Activated T-helper 1 cell treated with anti-CD3 and anti-CD28 coated beads, Interleukin-12 subunit alpha, Interleukin-12 subunit beta, Interleukin-2, Interleukin-4 antibody, amounts not matched to agents 30 ng/mL and 10 ng/mL and 1 ng/mL, durations not matched to agents 14 hours and 24 hours and 36 hours (primary cell): ENCODE results near the gene PLPPR2. TPM values are rescaled to one million over a fixed set of nuclear protein-coding genes. Genes with fewer than 3 reads are reported as not detected.
"Not testable (repeated sequence)": the region's sequence is repeated elsewhere in the genome, so short reads cannot be mapped to it uniquely, and the experiment has no call there.

ENCODE experiments used
- DNase-seq: peaks from one replicate; pipeline ENCODE4 v3.0.0; 2021; ENCODE audit warnings: low spot score
- H3K27ac Mint-ChIP-seq: one replicate; pipeline ENCODE4 v1.8.0; 2021; ENCODE audit warnings: mild to moderate bottlenecking, mixed read lengths
- H3K27me3 Mint-ChIP-seq: one replicate; pipeline ENCODE4 v1.8.0; 2022; ENCODE audit warnings: mild to moderate bottlenecking, moderate library complexity, mixed read lengths; ENCODE audit not compliant: insufficient read depth
- H3K36me3 Mint-ChIP-seq: one replicate; pipeline ENCODE4 v1.8.0; 2021; ENCODE audit warnings: low read depth, mixed read lengths
- H3K4me1 Mint-ChIP-seq: one replicate; pipeline ENCODE4 v1.8.0; 2021; ENCODE audit warnings: low read depth, mixed read lengths
- H3K4me3 Mint-ChIP-seq: one replicate; pipeline ENCODE4 v1.8.0; 2021; ENCODE audit warnings: mild to moderate bottlenecking, moderate library complexity, mixed read lengths
- H3K9me3 Mint-ChIP-seq: one replicate; pipeline ENCODE4 v1.8.0; 2021; ENCODE audit warnings: mixed read lengths
- intact Hi-C: fragments of 100-400 bp; cut with micrococcal nuclease; formaldehyde crosslinking; loops from one replicate; pipeline ENCODE4 v1.15.1; 2024
- total RNA-seq: library from RNA; stranded (reverse); gene quantifications from 2 replicates; pipeline ENCODE4 v1.2.3, GENCODE V29; 2022

PLPPR2 gene
- total RNA-seq, 1 donor from 2014 or later: 2.0 TPM

DNA sequence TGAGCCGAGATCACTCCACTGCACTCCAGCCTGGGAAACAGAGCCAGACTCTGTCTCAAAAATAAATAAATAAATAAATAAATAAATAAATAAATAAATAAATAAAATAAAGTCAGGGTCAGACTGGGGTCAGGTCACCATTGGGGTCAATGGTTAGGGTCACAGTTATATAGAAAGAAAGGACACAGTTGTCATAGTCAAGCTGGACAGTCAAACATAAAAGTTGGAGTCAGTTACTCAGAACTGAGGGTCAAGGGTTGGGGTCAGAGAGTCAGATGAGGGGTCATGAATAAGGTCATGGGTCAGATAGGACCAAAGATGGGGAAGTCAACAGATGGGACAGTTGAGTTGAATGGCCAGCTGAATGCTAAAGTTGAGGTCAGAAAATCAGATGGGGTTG lies 45.6 kb downstream of the PLPPR2 start:
- no peak for DNase-seq
- peaks cover 6% of the 10 kb centered on the region for H3K27me3 Mint-ChIP-seq
- H3K27ac Mint-ChIP-seq: no peak overlapping the region
- intact Hi-C loops: no loop called here
- H3K4me3 Mint-ChIP-seq: no peak overlapping the region
- H3K4me1 Mint-ChIP-seq: no peaks in the 10 kb centered on the region
- no peaks in the 10 kb centered on the region for H3K36me3 Mint-ChIP-seq
- H3K9me3 Mint-ChIP-seq: no peaks in the 10 kb centered on the region

DNA sequence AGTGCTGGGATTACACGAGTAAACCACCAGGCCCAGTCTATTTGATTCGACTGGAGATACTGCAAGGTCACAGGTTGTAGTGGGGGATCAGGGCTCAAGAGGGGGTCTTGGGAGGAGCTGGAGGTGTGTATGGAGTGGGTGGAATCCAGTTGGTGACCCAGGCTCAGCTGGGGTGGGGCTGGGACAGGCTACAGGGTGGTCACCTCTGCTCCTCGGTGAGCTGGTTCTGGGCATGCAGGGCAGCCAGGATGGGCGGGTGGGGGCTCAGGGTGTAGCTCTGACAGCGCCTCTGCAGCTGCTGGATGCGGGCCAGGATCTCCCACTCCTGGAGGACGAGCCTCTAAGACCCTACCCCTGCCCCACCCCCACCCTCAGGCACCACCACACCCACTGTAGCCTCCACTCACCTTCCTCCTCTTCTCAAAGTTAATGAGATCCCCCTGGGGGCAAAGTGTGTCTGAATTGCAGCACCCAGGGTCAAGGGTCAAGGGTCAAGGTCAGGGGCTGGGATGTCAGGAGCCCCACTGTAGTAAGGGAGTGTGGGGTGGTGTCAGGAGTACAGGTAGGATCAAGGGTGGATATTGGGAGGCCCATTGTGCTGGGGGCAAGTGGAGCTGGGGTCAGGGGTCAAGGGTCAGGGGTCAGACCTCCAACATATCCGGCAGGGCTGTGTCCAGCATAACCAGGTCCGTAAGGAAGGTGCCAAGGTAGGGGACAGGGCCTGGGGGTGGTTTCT lies 46.7 kb downstream of the PLPPR2 start:
- no peaks in the 10 kb centered on the region for H3K36me3 Mint-ChIP-seq
- peaks cover 10% of the 10 kb centered on the region for H3K27me3 Mint-ChIP-seq
- H3K4me1 Mint-ChIP-seq: no peaks in the 10 kb centered on the region
- no peak for DNase-seq
- no peaks in the 10 kb centered on the region for H3K9me3 Mint-ChIP-seq
- H3K27ac Mint-ChIP-seq: no peak overlapping the region
- intact Hi-C loops: no loop called here
- no peak overlapping the region for H3K4me3 Mint-ChIP-seq

GRCh38 chr19:11404588-11405222 lies 49.5 kb downstream of the PLPPR2 start:
- no peak for DNase-seq
- Mint-ChIP-seq H3K9me3 (no peaks in the 10 kb centered on the region), H3K4me3 (no peak overlapping the region), H3K27me3 (peaks cover 15% of the 10 kb centered on the region), H3K36me3 (no peaks in the 10 kb centered on the region), H3K27ac (no peak overlapping the region), H3K4me1 (no peaks in the 10 kb centered on the region)
- intact Hi-C loops: no loop called here

DNA sequence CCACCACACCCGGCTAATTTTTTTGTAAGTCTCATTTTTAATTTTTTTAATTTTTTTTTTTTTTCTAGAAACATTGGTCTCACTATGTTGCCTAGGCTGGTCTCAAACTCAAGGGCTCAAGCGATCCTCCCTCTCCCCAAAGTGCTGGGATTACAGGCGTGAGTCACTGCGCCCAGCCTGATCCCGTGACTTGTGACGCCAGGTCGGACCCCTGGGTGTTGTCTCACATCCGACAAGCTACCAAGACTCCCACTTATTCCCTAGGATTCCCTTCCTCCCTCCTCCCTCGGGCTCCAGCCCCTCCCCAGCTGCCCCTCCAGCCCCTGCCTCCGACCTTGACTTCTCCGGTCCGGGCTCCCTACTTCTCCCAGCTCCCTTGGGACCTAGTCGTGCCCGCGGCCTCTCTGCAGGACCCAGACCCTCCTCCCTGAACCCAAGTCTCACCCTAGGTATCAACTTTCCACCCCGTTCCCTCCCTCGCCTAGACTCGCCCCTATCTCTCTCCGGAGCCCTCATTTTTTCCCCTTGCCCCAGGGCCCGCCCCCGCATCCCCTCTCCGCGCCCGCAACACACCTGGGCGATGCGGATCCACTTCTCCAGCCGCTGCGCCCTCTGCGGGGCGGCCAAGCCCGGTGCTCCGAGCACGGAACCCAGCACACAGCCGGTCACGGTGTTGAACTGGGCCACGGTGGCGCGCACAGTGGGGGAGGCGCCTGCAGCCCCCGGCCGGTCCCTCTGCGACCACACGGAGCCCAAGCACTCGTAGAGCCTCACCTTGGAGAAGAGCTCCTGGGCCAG lies 50.8 kb downstream of the PLPPR2 start:
- no peak overlapping the region for H3K27ac Mint-ChIP-seq
- H3K4me1 Mint-ChIP-seq: no peaks in the 10 kb centered on the region
- H3K9me3 Mint-ChIP-seq: no peaks in the 10 kb centered on the region
- intact Hi-C loops: no loop called here
- H3K27me3 Mint-ChIP-seq: peaks cover 15% of the 10 kb centered on the region
- no peak overlapping the region for H3K4me3 Mint-ChIP-seq
- no peak for DNase-seq
- no peaks in the 10 kb centered on the region for H3K36me3 Mint-ChIP-seq

DNA sequence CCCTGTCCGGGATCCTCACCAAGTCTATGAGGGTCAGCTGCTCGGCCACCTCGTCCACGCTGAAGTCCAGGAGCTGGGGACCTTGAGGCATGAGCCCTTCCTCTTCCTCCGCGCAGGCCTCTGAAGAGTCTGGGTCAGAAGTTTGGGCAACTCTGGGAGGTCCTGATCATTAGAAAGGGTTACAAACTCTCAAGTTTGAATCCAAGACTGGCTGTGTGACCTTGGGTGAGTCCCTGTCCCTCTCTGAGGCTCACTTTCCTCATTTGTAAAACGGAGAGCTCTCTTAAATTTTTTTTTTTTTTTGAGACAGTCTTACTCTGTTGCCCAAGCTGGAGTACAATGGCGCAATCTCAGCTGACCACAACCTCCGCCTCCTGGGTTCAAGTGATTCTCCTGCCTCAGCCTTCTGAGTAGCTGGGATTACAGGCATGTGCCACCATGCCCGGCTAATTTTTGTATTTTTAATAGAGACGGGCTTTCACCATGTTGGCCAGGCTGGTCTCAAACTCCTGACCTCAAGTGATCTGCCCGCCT lies 51.5 kb downstream of the PLPPR2 start:
- H3K27me3 Mint-ChIP-seq: peaks cover 15% of the 10 kb centered on the region
- H3K4me1 Mint-ChIP-seq, intact Hi-C loops, H3K27ac Mint-ChIP-seq, H3K9me3 Mint-ChIP-seq, H3K36me3 Mint-ChIP-seq, H3K4me3 Mint-ChIP-seq, DNase-seq: not testable (repeated sequence)

DNA sequence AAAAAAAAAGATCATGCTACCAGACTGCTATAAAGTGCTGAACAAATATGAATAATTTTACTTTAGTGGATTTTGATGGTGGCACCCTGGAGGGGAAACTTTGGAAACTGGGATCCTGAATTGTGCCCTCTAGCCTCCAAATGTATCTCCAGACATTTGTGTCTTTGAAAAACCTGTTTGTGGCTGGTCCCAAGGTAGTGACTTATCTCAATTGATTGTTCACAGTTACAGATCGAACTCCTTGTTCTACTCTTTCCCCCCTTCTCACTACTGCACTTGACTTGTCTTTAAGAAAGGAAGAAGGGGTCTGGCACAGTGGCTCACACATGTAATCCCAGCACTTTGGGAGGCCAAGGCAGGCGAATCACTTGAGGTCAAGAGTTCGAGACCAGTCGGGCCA lies 53.4 kb downstream of the PLPPR2 start:
- Mint-ChIP-seq H3K4me1 (no peaks in the 10 kb centered on the region), H3K9me3 (no peaks in the 10 kb centered on the region), H3K4me3 (no peak overlapping the region), H3K27ac (no peak overlapping the region), H3K27me3 (peaks cover 15% of the 10 kb centered on the region), H3K36me3 (no peaks in the 10 kb centered on the region)
- intact Hi-C loops: no loop called here
- no peak for DNase-seq

DNA sequence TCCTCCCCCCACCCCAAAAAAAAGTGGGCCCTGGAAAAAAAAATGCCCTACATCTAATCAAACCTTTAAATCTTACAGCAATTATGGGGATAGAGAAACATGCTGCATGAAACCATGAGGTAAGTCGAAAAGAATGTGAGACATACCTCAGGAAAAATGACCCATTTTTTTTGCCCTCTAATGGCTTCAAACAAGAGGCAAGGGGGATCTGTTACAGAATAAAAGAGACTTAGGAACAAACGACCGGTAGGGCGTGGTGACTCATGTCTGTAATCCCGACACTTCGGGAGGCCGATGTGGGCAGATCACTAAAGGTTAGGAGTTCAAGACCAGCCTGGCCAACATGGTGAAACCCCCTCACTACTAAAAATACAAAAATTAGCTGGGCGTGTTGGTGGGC lies 55.5 kb downstream of the PLPPR2 start:
- no peak overlapping the region for H3K27ac Mint-ChIP-seq
- no peaks in the 10 kb centered on the region for H3K9me3 Mint-ChIP-seq
- no peaks in the 10 kb centered on the region for H3K36me3 Mint-ChIP-seq
- H3K4me1 Mint-ChIP-seq: no peaks in the 10 kb centered on the region
- intact Hi-C loops: no loop called here
- peaks cover 17% of the 10 kb centered on the region for H3K27me3 Mint-ChIP-seq
- DNase-seq: no peak
- H3K4me3 Mint-ChIP-seq: no peak overlapping the region

- no peaks in the 10 kb centered on the region for H3K9me3 Mint-ChIP-seq
- H3K4me1 Mint-ChIP-seq: no peaks in the 10 kb centered on the region
- no peaks in the 10 kb centered on the region for H3K36me3 Mint-ChIP-seq
- DNase-seq: no peak
- H3K27me3 Mint-ChIP-seq: peaks cover 30% of the 10 kb centered on the region
- H3K4me3 Mint-ChIP-seq: no peak overlapping the region
- intact Hi-C loops: no loop called here
- no peak overlapping the region for H3K27ac Mint-ChIP-seq
These were observed 59.3 kb downstream of the PLPPR2 start for GRCh38 chr19:11414544-11414943.

Other genes with a start within 250 kb of the PLPPR2 start
- 30.3 and 30.4 TPM in 2 replicates for gene SPC24, start 199.7 kb upstream of the PLPPR2 start, total RNA-seq
- 2.7 and 3.9 TPM in 2 replicates for gene KANK2, start 157.9 kb upstream of the PLPPR2 start, total RNA-seq
- gene ANGPTL8, start 115.8 kb upstream of the PLPPR2 start, total RNA-seq: not detected in 2 replicates
- 1.1 and 1.2 TPM in 2 replicates for gene DOCK6, start 92.9 kb upstream of the PLPPR2 start, total RNA-seq
- gene TSPAN16, start 59.3 kb upstream of the PLPPR2 start, total RNA-seq: not detected in 2 replicates
- gene RAB3D, start 15.8 kb upstream of the PLPPR2 start, total RNA-seq: 5.9 and 6.9 TPM in 2 replicates
- 26.6 and 31.2 TPM in 2 replicates for gene TMEM205, start 9.2 kb upstream of the PLPPR2 start, total RNA-seq
- 10.7 and 14.4 TPM in 2 replicates for gene CCDC159, start 8.9 kb upstream of the PLPPR2 start, total RNA-seq
- gene SWSAP1, start 19.2 kb downstream of the PLPPR2 start, total RNA-seq: 3.2 and 3.9 TPM in 2 replicates
- gene EPOR, start 28.9 kb downstream of the PLPPR2 start, total RNA-seq: 7.3 and 7.9 TPM in 2 replicates
- gene RGL3, start 63.9 kb downstream of the PLPPR2 start, total RNA-seq: not detected in 2 replicates
- not detected in 2 replicates for gene ODAD3, start 79.7 kb downstream of the PLPPR2 start, total RNA-seq
- gene PRKCSH, start 80.2 kb downstream of the PLPPR2 start, total RNA-seq: 322 and 334 TPM in 2 replicates
- gene ELAVL3, start 125.6 kb downstream of the PLPPR2 start, total RNA-seq: 0.34 TPM in 1 of 2 replicates, not detected in the other
- gene ZNF653, start 150.4 kb downstream of the PLPPR2 start, total RNA-seq: 19.9 and 23.1 TPM in 2 replicates
- gene ECSIT, start 173.7 kb downstream of the PLPPR2 start, total RNA-seq: 37.3 and 38.8 TPM in 2 replicates
- not detected in 2 replicates for gene CNN1, start 183.4 kb downstream of the PLPPR2 start, total RNA-seq
- gene ELOF1, start 203.8 kb downstream of the PLPPR2 start, total RNA-seq: 76.7 and 77.6 TPM in 2 replicates
- 12.0 and 13.4 TPM in 2 replicates for gene ACP5, start 222.2 kb downstream of the PLPPR2 start, total RNA-seq
- 4.3 and 5.2 TPM in 2 replicates for gene ZNF627, start 242.1 kb downstream of the PLPPR2 start, total RNA-seq